ENCODE results near the gene KCNC2. TPM values are rescaled to one million over a fixed set of nuclear protein-coding genes. Genes with fewer than 3 reads are reported as not detected.

The KCNC2 gene
- total and polyA plus RNA-seq, 9 of the 15 experiments (the other 6 are each of a cell fraction or from before 2014, with no cell fraction given), result not detected

DNA sequence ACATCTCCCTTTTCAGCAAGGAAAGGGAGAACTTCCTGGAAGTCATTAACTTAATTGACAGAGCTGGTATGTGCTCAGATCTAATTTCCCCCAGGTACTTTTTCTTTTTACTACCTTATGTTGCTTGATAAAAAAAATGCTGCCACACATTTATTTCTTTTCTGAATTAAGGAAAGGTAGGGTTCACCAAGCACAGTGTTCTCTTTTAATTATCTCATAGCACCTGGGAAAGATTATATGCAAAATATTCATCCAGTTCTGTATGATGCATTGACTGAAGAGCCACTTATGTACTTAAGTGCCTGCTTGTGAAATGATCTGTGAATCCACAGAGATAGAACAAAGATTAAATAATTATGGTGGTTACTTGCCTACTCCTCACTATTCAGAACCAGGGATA, 25.1 kb downstream of the KCNC2 start (continued):
- TF ChIP-seq HCFC1 (IDR thresholded peaks at IDR 0.05; ENCODE audit: low read depth, low read length), result no peak
- TF ChIP-seq, protein P1, sequence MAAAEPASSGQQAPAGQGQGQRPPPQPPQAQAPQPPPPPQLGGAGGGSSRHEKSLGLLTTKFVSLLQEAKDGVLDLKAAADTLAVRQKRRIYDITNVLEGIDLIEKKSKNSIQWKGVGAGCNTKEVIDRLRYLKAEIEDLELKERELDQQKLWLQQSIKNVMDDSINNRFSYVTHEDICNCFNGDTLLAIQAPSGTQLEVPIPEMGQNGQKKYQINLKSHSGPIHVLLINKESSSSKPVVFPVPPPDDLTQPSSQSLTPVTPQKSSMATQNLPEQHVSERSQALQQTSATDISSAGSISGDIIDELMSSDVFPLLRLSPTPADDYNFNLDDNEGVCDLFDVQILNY (CRISPR knock-in tag; IDR thresholded peaks at IDR 0.05), result no peak
- TF ChIP-seq SIRT6 (IDR thresholded peaks at IDR 0.05; ENCODE audit: low read depth, low read length), result no peak
- TF ChIP-seq HDAC3 (IDR thresholded peaks at IDR 0.05; ENCODE audit: borderline replicate concordance, partially characterized antibody), result no peak
- TF ChIP-seq MITF (IDR thresholded peaks at IDR 0.05), result no peak
- TF ChIP-seq TCF15 (CRISPR knock-in tag; IDR thresholded peaks at IDR 0.05), result no peak
- no peak for TF ChIP-seq TAL1 (IDR thresholded peaks at IDR 0.05)
- TF ChIP-seq ZNF263 (CRISPR knock-in tag; IDR thresholded peaks at IDR 0.05; ENCODE audit: borderline replicate concordance), result no peak
- TF ChIP-seq, protein P2, sequence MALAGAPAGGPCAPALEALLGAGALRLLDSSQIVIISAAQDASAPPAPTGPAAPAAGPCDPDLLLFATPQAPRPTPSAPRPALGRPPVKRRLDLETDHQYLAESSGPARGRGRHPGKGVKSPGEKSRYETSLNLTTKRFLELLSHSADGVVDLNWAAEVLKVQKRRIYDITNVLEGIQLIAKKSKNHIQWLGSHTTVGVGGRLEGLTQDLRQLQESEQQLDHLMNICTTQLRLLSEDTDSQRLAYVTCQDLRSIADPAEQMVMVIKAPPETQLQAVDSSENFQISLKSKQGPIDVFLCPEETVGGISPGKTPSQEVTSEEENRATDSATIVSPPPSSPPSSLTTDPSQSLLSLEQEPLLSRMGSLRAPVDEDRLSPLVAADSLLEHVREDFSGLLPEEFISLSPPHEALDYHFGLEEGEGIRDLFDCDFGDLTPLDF (CRISPR knock-in tag; IDR thresholded peaks at IDR 0.05), result no peak
